ENCODE results near the gene TRMT11.
"Not testable (repeated sequence)": the region's sequence is repeated elsewhere in the genome, so short reads cannot be mapped to it uniquely, and the experiment has no call there.

Gene TRMT11

DNA sequence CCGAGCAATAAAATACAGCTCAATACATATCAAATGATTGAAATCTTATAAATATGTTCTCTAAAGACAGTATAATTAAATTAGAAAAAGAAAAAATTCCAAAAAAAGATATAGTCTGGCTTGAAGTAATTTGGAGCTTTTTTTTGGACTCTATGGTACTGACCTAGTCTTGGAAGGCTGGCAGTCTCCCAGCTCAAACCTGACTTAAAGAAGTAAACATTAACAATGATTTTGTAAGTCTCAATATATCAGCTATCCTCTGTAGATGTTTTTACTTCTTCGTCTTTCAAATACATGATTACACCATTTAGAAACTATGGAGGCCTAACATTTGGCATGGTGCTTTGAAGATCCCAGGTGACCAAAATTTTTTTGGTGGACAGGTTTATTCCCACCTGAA, 15.6 kb upstream of the TRMT11 start:
- Histone ChIP-seq H2AFZ (no peak overlapping the region), H3K36me3 (ENCODE audit: control insufficient read depth, insufficient read depth, low read length) (no peaks in the 10 kb centered on the region), H3K27ac (no peak overlapping the region), H3K27me3 (ENCODE audit: control insufficient read depth, insufficient read depth, low read length) (no peaks in the 10 kb centered on the region), H3K79me2 (no peaks in the 10 kb centered on the region), H3K4me1 (no peaks in the 10 kb centered on the region), H3K4me3 (ENCODE audit: low read depth, low read length) (no peak overlapping the region), H3K4me2 (ENCODE audit: low read length) (no peak overlapping the region), H3K9ac (no peak overlapping the region), H3K9me3 (ENCODE audit: control insufficient read depth, low read length) (no peaks in the 10 kb centered on the region)
- TF ChIP-seq CTCF (IDR thresholded peaks at IDR 0.05) = no peak

GRCh38 chr6:125972478-125972877, 13.9 kb upstream of the TRMT11 start:
- H3K9me3 ChIP-seq (ENCODE audit: control insufficient read depth, low read length); H3K27ac ChIP-seq; H3K4me1 ChIP-seq; H2AFZ ChIP-seq; H3K4me2 ChIP-seq (ENCODE audit: low read length); H3K79me2 ChIP-seq; H3K36me3 ChIP-seq (ENCODE audit: control insufficient read depth, insufficient read depth, low read length); H3K9ac ChIP-seq; H3K27me3 ChIP-seq (ENCODE audit: control insufficient read depth, insufficient read depth, low read length); H3K4me3 ChIP-seq (ENCODE audit: low read depth, low read length): not testable (repeated sequence)

DNA sequence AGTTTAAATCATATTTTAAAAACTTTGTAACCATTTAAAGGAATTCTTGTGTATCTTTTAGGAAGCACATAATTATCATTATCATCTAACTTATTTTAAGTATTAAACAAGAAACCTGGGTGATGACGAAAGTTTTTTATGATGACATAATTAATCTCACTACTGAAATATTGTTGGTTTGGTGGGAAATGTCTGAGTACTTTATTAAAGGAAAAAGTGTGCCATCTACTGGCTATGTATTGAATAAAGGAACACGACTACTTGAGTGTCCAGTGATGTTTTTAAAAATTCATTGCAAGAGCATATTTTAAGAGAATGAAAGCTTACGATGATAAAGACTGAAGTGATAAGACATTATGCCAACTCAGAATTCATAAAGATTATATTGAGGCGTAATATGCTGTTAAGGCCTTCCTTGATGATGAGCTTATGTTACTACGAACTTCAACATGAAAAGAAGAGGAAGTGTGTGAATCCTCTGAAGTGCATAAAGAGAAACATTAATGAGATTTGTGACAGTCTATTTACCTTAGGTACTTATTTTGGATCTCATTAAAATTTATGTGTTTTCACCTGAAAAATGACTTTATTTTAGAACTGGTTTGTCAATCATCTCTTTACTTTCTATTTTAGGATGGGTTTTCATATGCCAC, 12.0 kb upstream of the TRMT11 start:
- Histone ChIP-seq H3K27ac (no peak overlapping the region), H3K9ac (no peak overlapping the region), H3K79me2 (no peaks in the 10 kb centered on the region), H3K36me3 (ENCODE audit: control insufficient read depth, insufficient read depth, low read length) (no peaks in the 10 kb centered on the region), H2AFZ (no peak overlapping the region), H3K4me3 (ENCODE audit: low read depth, low read length) (no peak overlapping the region), H3K27me3 (ENCODE audit: control insufficient read depth, insufficient read depth, low read length) (no peaks in the 10 kb centered on the region), H3K4me2 (ENCODE audit: low read length) (no peak overlapping the region), H3K4me1 (no peaks in the 10 kb centered on the region), H3K9me3 (ENCODE audit: control insufficient read depth, low read length) (no peaks in the 10 kb centered on the region)
- peak; percentile 44 for TF ChIP-seq CTCF (IDR thresholded peaks at IDR 0.05)

DNA sequence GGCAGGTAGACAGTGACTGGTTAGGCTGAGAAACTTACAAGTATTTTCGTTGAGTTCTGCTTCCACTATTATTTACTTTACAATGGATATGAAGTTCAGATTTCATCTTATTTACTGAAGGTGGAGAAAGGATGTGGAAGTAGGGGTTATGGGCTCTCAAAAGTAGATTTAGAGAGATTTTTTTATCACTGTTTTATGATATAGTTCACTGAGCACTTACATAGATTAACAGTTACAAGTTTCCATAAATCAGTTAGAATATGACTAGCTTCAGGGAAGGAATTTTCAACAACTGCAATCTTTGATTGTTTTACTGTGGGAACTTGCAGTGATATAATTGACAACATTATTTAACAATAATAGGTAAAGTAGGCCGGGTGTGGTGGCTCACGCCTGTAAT, 7.2 kb upstream of the TRMT11 start:
- Histone ChIP-seq H2AFZ (no peak overlapping the region), H3K9ac (no peak overlapping the region), H3K4me2 (ENCODE audit: low read length) (no peak overlapping the region), H3K4me3 (ENCODE audit: low read depth, low read length) (no peak overlapping the region), H3K9me3 (ENCODE audit: control insufficient read depth, low read length) (no peaks in the 10 kb centered on the region), H3K4me1 (no peaks in the 10 kb centered on the region), H3K79me2 (no peaks in the 10 kb centered on the region), H3K27me3 (ENCODE audit: control insufficient read depth, insufficient read depth, low read length) (no peaks in the 10 kb centered on the region), H3K36me3 (ENCODE audit: control insufficient read depth, insufficient read depth, low read length) (no peaks in the 10 kb centered on the region), H3K27ac (no peak overlapping the region)
- no peak for TF ChIP-seq CTCF (IDR thresholded peaks at IDR 0.05)

- Histone ChIP-seq H3K4me1 (no peaks in the 10 kb centered on the region), H3K36me3 (ENCODE audit: control insufficient read depth, insufficient read depth, low read length) (no peaks in the 10 kb centered on the region), H3K9ac (no peak overlapping the region), H3K4me3 (ENCODE audit: low read depth, low read length) (no peak overlapping the region), H3K27me3 (ENCODE audit: control insufficient read depth, insufficient read depth, low read length) (no peaks in the 10 kb centered on the region), H3K4me2 (ENCODE audit: low read length) (no peak overlapping the region), H3K79me2 (peaks cover 2% of the 10 kb centered on the region), H2AFZ (no peak overlapping the region), H3K27ac (no peak overlapping the region), H3K9me3 (ENCODE audit: control insufficient read depth, low read length) (no peaks in the 10 kb centered on the region)
- TF ChIP-seq CTCF (IDR thresholded peaks at IDR 0.05) = no peak
Measured at GRCh38 chr6:125981571-125982185, 4.7 kb upstream of the TRMT11 start.

All from parathyroid adenoma (tissue), 2 donors.